Measurements from ENCODE around the gene MYL9.
"Not testable (repeated sequence)": the region's sequence is repeated elsewhere in the genome, so short reads cannot be mapped to it uniquely, and the experiment has no call there.

MYL9 gene

DNA sequence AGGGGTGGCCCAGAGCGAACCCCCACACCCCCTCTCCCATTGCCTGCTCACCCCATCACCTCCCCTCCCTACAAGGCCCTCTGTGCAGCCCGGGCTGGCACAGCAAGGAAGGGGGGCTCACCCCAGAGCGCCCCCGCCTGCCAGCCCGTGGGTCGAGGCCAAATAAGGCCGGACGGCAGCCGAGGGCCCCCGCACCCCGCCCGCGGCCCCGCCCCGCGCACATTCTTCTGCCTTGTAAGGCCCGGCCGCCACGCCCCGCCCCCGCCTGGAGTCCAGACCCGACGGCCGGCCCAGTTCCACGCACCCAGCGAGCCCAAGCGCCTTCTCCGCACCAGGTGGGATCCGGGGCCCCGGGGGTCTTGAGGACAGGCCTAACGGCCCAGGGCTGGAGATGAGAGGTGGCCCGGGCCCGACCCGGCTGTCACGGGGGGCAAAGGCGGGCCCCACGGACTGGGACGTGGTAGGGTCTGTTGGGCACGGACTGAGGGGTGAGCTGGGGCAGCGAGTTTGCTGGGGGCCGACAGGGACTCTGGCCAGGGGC lies at the start of gene MYL9:
Gene MYL9, plus strand, starts transcription at position 293 of the 541 bp plus-strand sequence. CDS start 3,366 bp downstream, outside the sequence.
- no peak for DNase-seq (ENCODE audit: low read depth, low spot score)

GRCh38 chr20:36491901-36492617 lies 49.3 kb upstream of the MYL9 start:
- DNase-seq (ENCODE audit: low read depth, low spot score), result peak; percentile 17

- DNase-seq (ENCODE audit: low read depth, low spot score), result no peak
Observed at GRCh38 chr20:36493051-36493800, 48.1 kb upstream of the MYL9 start.

GRCh38 chr20:36493801-36494114 lies 47.6 kb upstream of the MYL9 start:
- DNase-seq (ENCODE audit: low read depth, low spot score), result no peak

DNA sequence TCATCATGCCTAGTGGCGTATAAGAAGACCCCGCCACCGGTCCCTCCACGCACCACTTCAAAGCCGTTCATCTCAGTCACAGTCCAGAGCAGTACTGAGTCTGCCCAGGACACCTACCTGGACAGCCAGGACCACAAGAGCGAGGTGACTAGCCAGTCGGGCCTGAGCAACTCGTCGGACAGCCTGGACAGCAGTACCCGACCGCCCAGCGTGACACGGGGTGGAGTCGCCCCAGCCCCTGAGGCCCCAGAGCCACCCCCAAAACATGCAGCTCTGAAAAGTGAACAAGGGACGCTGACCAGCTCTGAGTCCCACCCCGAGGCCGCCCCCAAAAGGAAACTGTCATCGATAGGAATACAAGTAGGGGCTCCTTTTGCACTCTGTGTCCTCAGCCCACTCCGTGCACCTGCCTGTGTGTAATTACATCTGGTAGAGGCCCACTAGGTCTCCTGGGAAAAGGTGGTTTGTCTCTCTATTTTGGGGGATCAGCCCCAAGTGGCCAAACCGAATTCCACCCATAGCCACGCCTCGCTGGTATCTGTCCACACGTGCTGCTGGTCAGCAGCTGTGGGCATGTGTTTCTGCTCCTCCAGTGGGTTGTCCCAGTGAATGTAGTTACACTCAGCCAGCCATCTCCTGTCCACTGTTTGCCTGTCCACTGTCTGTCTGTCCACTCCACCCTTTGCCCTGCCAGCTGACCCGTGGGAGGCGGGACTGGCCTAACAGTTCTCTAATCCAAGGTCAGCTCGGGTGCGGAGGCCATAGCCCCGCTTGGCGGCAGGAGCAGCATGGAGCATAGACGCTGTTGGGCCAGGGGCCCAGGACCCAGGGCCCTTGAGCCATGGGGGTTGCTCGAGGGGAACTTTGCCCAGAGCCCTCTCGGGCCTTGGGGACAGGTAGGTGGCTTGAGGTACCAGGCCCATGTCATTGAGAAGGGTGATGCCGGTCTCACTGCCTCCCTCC lies 44.3 kb upstream of the MYL9 start:
- no peak for DNase-seq (ENCODE audit: low read depth, low spot score)

DNA sequence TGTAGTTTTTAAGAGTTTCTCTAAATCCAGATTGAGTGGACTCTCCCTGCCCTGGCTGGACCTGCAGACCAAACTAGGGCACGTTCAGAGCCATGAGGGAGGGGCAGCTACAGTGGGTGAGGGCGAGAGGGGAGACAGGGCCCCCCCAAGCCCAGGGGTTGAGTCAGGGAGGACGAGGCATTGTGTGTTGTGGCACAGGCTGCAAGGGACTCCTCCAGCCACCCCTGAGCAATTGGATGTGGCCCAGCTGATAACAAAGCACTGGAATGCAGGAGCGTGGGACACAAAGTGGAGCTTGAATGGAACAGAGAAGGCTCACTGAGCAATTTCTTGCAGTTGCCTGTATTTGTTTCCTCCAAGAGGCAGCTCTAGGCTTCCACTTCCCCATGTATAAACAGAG lies 43.5 kb upstream of the MYL9 start:
- DNase-seq (ENCODE audit: low read depth, low spot score), result no peak

GRCh38 chr20:36498386-36499179 lies 42.7 kb upstream of the MYL9 start:
- DNase-seq (ENCODE audit: low read depth, low spot score), result no peak

DNA sequence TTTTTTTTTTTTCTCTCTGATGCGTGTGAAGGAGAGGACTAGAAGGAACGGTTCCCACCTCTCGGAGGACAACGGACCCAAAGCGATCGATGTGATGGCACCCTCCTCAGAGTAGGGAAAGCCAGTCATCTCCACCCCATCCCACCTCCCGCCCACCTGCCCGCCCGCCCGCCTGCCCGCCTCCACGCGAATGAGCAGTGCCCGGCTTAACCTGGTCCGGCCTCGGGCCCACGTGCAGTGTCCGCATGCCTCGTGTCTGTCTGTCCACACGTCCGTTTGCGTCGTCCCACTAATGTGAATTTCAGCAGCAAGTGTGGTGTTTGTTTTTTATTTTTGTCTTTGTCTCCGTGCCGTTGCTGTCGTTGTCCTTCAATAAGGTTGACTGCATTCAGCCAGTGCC lies 42.1 kb upstream of the MYL9 start:
- no peak for DNase-seq (ENCODE audit: low read depth, low spot score)

GRCh38 chr20:36499723-36500501 lies 41.4 kb upstream of the MYL9 start:
- no peak for DNase-seq (ENCODE audit: low read depth, low spot score)

GRCh38 chr20:36501367-36502006 lies 39.8 kb upstream of the MYL9 start:
- no peak for DNase-seq (ENCODE audit: low read depth, low spot score)

- no peak for DNase-seq (ENCODE audit: low read depth, low spot score)
Observed at GRCh38 chr20:36504295-36504694, 37.0 kb upstream of the MYL9 start.

DNA sequence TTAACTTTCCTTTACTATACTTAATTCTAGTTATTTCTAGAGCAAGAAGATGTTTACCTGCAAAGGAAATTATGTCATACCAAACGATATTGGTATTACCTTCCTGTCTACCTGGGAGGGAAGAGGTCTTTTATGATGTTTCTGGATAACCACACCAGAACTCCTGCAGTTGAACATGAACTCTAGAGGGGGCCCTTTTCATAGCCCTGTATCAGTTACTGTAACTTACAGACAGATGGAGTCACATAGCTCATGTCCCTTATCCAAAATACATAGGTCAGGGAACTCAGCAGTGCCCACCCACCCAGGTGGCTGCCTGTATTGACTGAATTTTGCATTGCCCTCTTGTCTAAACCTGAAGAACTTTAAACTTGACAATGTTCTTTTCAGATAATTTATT lies 35.1 kb upstream of the MYL9 start:
- no peak for DNase-seq (ENCODE audit: low read depth, low spot score)

- no peak for DNase-seq (ENCODE audit: low read depth, low spot score)
Observed at GRCh38 chr20:36507746-36508145, 33.6 kb upstream of the MYL9 start.

DNA sequence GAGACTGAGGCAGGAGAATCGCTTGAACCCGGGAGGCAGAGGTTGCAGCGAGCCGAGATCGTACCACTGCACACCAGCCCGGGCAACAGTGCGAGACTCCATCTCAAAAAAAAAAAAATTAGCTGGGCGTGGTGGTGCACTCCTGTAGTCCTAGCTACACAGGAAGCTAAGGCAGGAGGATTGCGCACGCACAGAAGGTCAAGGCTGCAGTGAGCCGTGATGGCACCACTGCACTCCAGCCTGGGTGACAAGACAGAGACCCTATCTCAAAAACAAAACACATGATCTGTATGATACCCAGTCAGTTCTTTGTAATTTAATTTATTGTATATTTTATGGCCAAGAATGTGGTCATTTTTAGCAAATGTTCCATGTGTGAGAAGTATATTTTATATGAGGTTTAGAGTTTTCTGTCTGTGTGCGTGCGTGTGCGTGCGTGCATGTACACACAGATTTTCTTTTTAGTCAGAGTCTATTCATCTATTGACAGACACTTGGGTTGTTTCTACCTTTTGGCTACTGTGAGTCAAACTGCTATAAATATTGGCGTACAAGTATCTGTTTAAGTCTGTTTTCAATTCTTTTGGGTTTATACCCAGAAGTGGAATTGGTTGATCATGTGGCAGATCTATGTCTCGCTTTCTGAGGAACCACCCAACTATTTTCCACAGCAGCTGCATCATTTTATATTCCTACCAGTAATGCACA lies 22.2 kb upstream of the MYL9 start:
- DNase-seq (ENCODE audit: low read depth, low spot score), result no peak

DNA sequence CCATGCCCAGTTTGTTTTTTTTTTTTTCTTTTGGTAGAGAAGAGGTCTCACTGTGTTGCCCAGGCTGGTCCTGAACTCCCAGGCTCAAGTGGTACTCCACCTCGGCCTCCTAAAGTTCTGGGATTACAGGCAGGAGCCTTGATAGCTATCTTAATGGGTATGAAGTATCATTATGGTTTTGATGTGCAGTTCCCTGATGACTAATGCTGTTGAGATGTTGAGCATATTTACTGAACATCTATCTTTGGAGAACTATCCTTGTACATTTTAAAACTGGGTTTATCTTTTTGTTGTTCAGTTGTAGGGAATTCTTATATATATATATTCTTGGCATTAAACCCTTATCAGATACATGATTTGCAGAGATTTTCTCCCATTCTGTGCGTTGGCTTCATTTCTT lies 21.4 kb upstream of the MYL9 start:
- no peak for DNase-seq (ENCODE audit: low read depth, low spot score)

GRCh38 chr20:36521526-36521925 lies 19.8 kb upstream of the MYL9 start:
- DNase-seq (ENCODE audit: low read depth, low spot score), result no peak

DNA sequence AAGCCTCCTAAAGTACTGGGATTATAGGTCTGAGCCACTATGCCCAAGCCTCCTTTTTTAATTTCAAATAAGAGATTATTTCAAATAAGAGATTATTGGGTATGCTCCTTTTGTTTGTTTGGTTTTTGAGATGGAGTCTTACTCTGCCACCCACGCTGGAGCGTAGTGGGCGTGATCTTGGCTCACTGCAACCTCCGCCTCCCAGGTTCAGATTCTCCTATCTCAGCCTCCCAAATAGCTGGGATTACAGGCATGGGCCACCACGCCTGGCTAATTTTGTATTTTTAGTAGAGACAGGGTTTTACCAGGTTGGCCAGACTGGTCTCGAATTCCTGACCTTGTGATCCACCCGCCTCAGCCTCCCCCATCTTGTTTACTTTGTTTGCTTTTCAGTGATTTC lies 18.9 kb upstream of the MYL9 start:
- DNase-seq (ENCODE audit: low read depth, low spot score), result not testable (repeated sequence)

DNA sequence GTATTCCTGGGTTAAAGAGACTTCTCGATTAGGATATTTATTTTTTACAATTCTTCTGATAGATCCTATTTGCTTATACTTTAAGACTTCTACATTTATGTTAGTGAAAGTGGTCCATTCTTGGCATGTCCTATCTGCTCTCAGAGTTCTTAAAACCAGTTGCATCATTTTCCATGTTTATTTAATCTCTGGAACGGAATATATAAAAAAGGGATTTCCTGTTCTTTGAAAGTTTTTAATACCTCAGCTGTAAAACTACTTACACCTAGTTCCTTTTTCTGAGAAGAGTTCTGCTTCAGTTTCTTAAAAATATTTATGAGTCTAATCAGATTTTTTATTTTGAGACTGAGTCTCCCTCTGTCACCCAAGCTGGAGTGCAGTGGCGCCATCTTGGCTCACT lies 18.0 kb upstream of the MYL9 start:
- DNase-seq (ENCODE audit: low read depth, low spot score), result no peak

All from activated CD4-positive, CD25-positive, alpha-beta regulatory T cell treated with anti-CD3 and anti-CD28 coated beads, Interleukin-2, amount 50 U/mL, for 16 hours (primary cell).